HL-60 (cell line): ENCODE data around the gene PRKRIP1.

Experiments used
- GABPA ChIP-seq: IDR thresholded peaks from 2 replicates; pipeline ENCODE4 v1.6.1; 2012; ENCODE audit warnings: low read depth
- POLR2AphosphoS5 ChIP-seq: IDR thresholded peaks from 2 replicates; pipeline ENCODE4 v1.6.1; 2012; ENCODE audit warnings: low read depth
- SPI1 ChIP-seq: IDR thresholded peaks from 2 replicates; pipeline ENCODE4 v1.6.1; 2012; ENCODE audit warnings: low read depth, mild to moderate bottlenecking, borderline replicate concordance
- TF ChIP-seq, protein P1 (sequence below): IDR thresholded peaks from one replicate; pipeline ENCODE4 v1.5.1; 2011; ENCODE audit warnings: low read length, control low read depth, inconsistent platforms; ENCODE audit not compliant: insufficient read depth
- TF ChIP-seq, protein P2 (sequence below): IDR thresholded peaks from 2 replicates; pipeline ENCODE4 v1.6.1; 2012; ENCODE audit warnings: low read depth; ENCODE audit not compliant: insufficient replicate concordance

DNA sequence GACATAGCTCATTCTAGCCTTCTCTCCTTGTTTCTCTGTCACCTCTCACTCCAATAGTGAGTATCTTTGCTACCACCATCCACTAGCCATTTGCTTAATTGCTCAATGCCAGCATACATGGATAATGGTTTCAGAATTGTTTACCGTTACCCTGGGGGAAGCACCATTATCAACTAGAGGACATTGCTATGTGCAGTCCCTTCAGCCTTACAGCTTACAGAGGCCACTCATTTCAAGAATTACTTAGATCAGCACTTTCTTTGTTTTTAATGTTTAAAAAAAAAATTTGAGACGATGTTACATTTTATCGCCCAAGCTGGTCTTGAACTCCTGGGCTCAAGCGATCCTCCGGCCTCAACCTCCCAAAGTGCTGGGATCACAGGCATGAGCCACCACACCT, 22.4 kb downstream of the PRKRIP1 start:
- TF ChIP-seq, protein P1, sequence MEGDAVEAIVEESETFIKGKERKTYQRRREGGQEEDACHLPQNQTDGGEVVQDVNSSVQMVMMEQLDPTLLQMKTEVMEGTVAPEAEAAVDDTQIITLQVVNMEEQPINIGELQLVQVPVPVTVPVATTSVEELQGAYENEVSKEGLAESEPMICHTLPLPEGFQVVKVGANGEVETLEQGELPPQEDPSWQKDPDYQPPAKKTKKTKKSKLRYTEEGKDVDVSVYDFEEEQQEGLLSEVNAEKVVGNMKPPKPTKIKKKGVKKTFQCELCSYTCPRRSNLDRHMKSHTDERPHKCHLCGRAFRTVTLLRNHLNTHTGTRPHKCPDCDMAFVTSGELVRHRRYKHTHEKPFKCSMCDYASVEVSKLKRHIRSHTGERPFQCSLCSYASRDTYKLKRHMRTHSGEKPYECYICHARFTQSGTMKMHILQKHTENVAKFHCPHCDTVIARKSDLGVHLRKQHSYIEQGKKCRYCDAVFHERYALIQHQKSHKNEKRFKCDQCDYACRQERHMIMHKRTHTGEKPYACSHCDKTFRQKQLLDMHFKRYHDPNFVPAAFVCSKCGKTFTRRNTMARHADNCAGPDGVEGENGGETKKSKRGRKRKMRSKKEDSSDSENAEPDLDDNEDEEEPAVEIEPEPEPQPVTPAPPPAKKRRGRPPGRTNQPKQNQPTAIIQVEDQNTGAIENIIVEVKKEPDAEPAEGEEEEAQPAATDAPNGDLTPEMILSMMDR: no peak
- TF ChIP-seq POLR2AphosphoS5 (no peak), GABPA (no peak), SPI1 (no peak)
- TF ChIP-seq, protein P2, sequence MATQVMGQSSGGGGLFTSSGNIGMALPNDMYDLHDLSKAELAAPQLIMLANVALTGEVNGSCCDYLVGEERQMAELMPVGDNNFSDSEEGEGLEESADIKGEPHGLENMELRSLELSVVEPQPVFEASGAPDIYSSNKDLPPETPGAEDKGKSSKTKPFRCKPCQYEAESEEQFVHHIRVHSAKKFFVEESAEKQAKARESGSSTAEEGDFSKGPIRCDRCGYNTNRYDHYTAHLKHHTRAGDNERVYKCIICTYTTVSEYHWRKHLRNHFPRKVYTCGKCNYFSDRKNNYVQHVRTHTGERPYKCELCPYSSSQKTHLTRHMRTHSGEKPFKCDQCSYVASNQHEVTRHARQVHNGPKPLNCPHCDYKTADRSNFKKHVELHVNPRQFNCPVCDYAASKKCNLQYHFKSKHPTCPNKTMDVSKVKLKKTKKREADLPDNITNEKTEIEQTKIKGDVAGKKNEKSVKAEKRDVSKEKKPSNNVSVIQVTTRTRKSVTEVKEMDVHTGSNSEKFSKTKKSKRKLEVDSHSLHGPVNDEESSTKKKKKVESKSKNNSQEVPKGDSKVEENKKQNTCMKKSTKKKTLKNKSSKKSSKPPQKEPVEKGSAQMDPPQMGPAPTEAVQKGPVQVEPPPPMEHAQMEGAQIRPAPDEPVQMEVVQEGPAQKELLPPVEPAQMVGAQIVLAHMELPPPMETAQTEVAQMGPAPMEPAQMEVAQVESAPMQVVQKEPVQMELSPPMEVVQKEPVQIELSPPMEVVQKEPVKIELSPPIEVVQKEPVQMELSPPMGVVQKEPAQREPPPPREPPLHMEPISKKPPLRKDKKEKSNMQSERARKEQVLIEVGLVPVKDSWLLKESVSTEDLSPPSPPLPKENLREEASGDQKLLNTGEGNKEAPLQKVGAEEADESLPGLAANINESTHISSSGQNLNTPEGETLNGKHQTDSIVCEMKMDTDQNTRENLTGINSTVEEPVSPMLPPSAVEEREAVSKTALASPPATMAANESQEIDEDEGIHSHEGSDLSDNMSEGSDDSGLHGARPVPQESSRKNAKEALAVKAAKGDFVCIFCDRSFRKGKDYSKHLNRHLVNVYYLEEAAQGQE: no peak
